Measurements from ENCODE around the gene PPIL1. TPM values are rescaled to one million over a fixed set of nuclear protein-coding genes. Genes with fewer than 3 reads are reported as not detected.

PPIL1 gene
- total and polyA plus RNA-seq, 10 of the 15 experiments (the other 5 are each of a cell fraction or from before 2014, with no cell fraction given): 39.5 to 95.8 (median 70.5) TPM

DNA sequence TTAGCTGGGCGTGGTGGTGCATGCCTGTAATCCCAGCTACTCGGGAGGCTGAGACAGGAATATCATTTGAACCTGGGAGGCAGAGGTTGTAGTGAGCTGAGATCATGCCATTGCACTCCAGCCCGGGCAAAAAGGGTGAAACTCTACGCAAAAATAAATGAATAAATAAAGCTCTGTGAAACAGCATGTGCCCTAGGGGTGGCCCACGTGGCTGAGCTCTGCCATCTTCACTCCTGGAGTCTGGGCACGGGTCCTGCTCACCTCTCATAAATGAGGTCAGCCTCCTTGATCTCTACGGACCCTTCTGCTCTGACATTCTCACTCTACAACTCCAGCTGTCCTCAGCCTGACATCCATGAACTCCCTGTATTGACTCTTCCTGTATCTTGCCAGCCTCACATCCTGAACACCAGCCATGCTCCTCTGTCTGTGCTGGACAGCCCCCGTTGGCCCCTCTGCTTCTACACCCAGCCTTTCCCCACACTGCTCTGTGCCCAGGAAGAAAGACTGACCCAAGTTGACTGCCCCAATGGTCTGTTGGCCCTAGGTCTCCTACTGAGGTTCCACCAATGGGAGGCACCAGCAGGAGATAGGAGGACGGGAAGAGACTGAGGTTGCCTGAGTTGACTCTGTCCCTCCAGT, 57.3 kb downstream of the PPIL1 start:
- no TSS peak for BruUV-seq (replicated peaks)
- Histone ChIP-seq H3K27me3 (replicated peaks in 1 of 2; ENCODE audit: control insufficient read depth in 2 of 2, insufficient read depth in 2 of 2, low read length in 1 of 2) (no peaks in the 10 kb centered on the region; a peak in 1 of 4 replicates), H3K9ac (ENCODE audit: control insufficient read depth, insufficient read depth, low read length) (no peak overlapping the region), H3K79me2 (ENCODE audit: control insufficient read depth, insufficient read depth, low read length) (no peaks in the 10 kb centered on the region), H3K9me3 (replicated peaks; ENCODE audit: control insufficient read depth, insufficient read depth, low read length) (no peaks in the 10 kb centered on the region), H3K4me2 (ENCODE audit: control insufficient read depth, insufficient read depth) (no peak overlapping the region), H2AFZ (ENCODE audit: control insufficient read depth, low read depth, low read length) (no peak overlapping the region), H3K4me1 (ENCODE audit: control insufficient read depth, insufficient read depth, low read length) (no peaks in the 10 kb centered on the region), H4K20me1 (ENCODE audit: control insufficient read depth, insufficient read depth) (no peaks in the 10 kb centered on the region), H3K36me3 (ENCODE audit: control insufficient read depth in 2 of 2, insufficient read depth in 2 of 2, low read length in 1 of 2) (no peaks in the 10 kb centered on the region), H3K27ac (ENCODE audit: control insufficient read depth, insufficient read depth) (no peak overlapping the region), H3K4me3 (no peak overlapping the region)
- ChIA-PET RAD21 (ENCODE audit: unreplicated experiment) (no interaction called here), SMC1A (ENCODE audit: uncharacterized antibody, unreplicated experiment) (no interaction called here), CTCF (no interaction called here), POLR2A (no interaction called here)
- 25% methylated on average over 9 of the region's 9 CpGs for WGBS (ENCODE audit: insufficient coverage, insufficient replicate concordance, low lambda C conversion rate, missing lambda C conversion rate)
- FAIRE-seq (no peak), ATAC-seq (no peak), DNase-seq (ENCODE audit: low read depth, low spot score) (no peak)
- in situ Hi-C loops (cut with MboI) (no loop called here), intact Hi-C loops (cut with micrococcal nuclease; ENCODE audit: unreplicated experiment) (no loop called here)
- TF ChIP-seq BMI1 (IDR thresholded peaks at IDR 0.05; ENCODE audit: borderline replicate concordance) (no peak), CBFB (IDR thresholded peaks at IDR 0.05; ENCODE audit: low read depth) (no peak), IKZF2 (IDR thresholded peaks at IDR 0.05) (no peak), LARP7 (IDR thresholded peaks at IDR 0.05) (no peak), TCF7 (IDR thresholded peaks at IDR 0.05; ENCODE audit: borderline replicate concordance) (no peak), NKRF (conservative IDR thresholded peaks at IDR 0.05) (no peak), CHD4 (IDR thresholded peaks at IDR 0.05) (no peak), FOXM1 (IDR thresholded peaks at IDR 0.05; ENCODE audit: low read depth, low read length) (no peak), MEF2A (IDR thresholded peaks at IDR 0.05; ENCODE audit: insufficient read depth, low read depth, low read length) (no peak), RCOR1 (conservative IDR thresholded peaks at IDR 0.05; ENCODE audit: low read depth, low read length) (no peak), POU2F2 (IDR thresholded peaks at IDR 0.05; ENCODE audit: borderline replicate concordance, low read depth, low read length) (no peak), ZNF217 (IDR thresholded peaks at IDR 0.05) (no peak), BHLHE40 (IDR thresholded peaks at IDR 0.05; ENCODE audit: borderline replicate concordance in 1 of 2, low read depth in 2 of 2, low read length in 1 of 2) (no peak), BRCA1 (IDR thresholded peaks at IDR 0.05; ENCODE audit: low read depth, low read length) (no peak), CBX5 (IDR thresholded peaks at IDR 0.05; ENCODE audit: low read depth) (no peak), WRNIP1 (IDR thresholded peaks at IDR 0.05; ENCODE audit: borderline replicate concordance, low read depth, low read length) (no peak), TCF12 (IDR thresholded peaks at IDR 0.05; ENCODE audit: low read depth, low read length) (no peak), KLF5 (IDR thresholded peaks at IDR 0.05; ENCODE audit: partially characterized antibody) (no peak)
- TF ChIP-seq, protein P1, sequence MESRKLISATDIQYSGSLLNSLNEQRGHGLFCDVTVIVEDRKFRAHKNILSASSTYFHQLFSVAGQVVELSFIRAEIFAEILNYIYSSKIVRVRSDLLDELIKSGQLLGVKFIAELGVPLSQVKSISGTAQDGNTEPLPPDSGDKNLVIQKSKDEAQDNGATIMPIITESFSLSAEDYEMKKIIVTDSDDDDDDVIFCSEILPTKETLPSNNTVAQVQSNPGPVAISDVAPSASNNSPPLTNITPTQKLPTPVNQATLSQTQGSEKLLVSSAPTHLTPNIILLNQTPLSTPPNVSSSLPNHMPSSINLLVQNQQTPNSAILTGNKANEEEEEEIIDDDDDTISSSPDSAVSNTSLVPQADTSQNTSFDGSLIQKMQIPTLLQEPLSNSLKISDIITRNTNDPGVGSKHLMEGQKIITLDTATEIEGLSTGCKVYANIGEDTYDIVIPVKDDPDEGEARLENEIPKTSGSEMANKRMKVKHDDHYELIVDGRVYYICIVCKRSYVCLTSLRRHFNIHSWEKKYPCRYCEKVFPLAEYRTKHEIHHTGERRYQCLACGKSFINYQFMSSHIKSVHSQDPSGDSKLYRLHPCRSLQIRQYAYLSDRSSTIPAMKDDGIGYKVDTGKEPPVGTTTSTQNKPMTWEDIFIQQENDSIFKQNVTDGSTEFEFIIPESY (IDR thresholded peaks at IDR 0.05): no peak

All from GM12878 (cell line).